GM21381 (cell line): ENCODE data around the gene AVP.
"Not testable (repeated sequence)": the region's sequence is repeated elsewhere in the genome, so short reads cannot be mapped to it uniquely, and the experiment has no call there.

Experiments
- ATAC-seq: cut with Tn5 transposase; IDR thresholded peaks from one replicate; pipeline ENCODE4 v1.9.1; 2021; ENCODE audit warnings: mild to moderate bottlenecking, moderate library complexity; ENCODE audit not compliant: unreplicated experiment

The AVP gene

GRCh38 chr20:3084283-3084985 is at the start of gene AVP:
TSS of gene AVP (minus strand) at chr20:3084724. CDS start at chr20:3084674, 50 bp downstream.
- no peak for ATAC-seq

- no peak for ATAC-seq
Observed at GRCh38 chr20:3134151-3134550, 49.6 kb upstream of the AVP start.

GRCh38 chr20:3133155-3133554 is 48.6 kb upstream of the AVP start:
- no peak for ATAC-seq

- no peak for ATAC-seq
Observed at GRCh38 chr20:3130051-3130600, 45.6 kb upstream of the AVP start.

GRCh38 chr20:3129094-3129493 is 44.6 kb upstream of the AVP start:
- no peak for ATAC-seq

GRCh38 chr20:3128275-3128984 is 43.9 kb upstream of the AVP start:
- no peak for ATAC-seq

- ATAC-seq = no peak
Observed at GRCh38 chr20:3126527-3126859, 42.0 kb upstream of the AVP start.

- ATAC-seq = not testable (repeated sequence)
Observed at GRCh38 chr20:3125776-3126526, 41.4 kb upstream of the AVP start.

- not testable (repeated sequence) for ATAC-seq
Observed at GRCh38 chr20:3124773-3125560, 40.4 kb upstream of the AVP start.

GRCh38 chr20:3124163-3124562 is 39.6 kb upstream of the AVP start:
- not testable (repeated sequence) for ATAC-seq

GRCh38 chr20:3123542-3123941 is 39.0 kb upstream of the AVP start:
- no peak for ATAC-seq

- no peak for ATAC-seq
Observed at GRCh38 chr20:3121955-3122610, 37.6 kb upstream of the AVP start.

- ATAC-seq = no peak
Observed at GRCh38 chr20:3121271-3121911, 36.9 kb upstream of the AVP start.

GRCh38 chr20:3119044-3119443 is 34.5 kb upstream of the AVP start:
- no peak for ATAC-seq

GRCh38 chr20:3117839-3118379 is 33.4 kb upstream of the AVP start:
- not testable (repeated sequence) for ATAC-seq

- no peak for ATAC-seq
Observed at GRCh38 chr20:3116341-3116740, 31.8 kb upstream of the AVP start.

- ATAC-seq = no peak
Observed at GRCh38 chr20:3115190-3116107, 30.9 kb upstream of the AVP start.

GRCh38 chr20:3111995-3112394 is 27.5 kb upstream of the AVP start:
- no peak for ATAC-seq
